AML-193 (cell line): ENCODE results near the gene RHBG.
"Not testable (repeated sequence)": the region's sequence is repeated elsewhere in the genome, so short reads cannot be mapped to it uniquely, and the experiment has no call there.

Experiments
- DNase-seq, 2 experiments: peaks; one replicate each; lab custom pipeline; 2025; lab: John Stamatoyannopoulos, UW

Gene RHBG

GRCh38 chr1:156368889-156369684 lies at the start of gene RHBG:
RHBG (plus strand) TSS chr1:156369211; CDS start chr1:156369250, 39 bp downstream.
- DNase-seq = no peak

- DNase-seq = peak; percentile 32 to 40
Measured at GRCh38 chr1:156319664-156320063, 49.3 kb upstream of the RHBG start.

- DNase-seq = no peak
Measured at GRCh38 chr1:156320560-156320959, 48.5 kb upstream of the RHBG start.

- DNase-seq = not testable (repeated sequence)
Measured at GRCh38 chr1:156323179-156323578, 45.8 kb upstream of the RHBG start.

GRCh38 chr1:156336242-156336641 lies 32.8 kb upstream of the RHBG start:
- DNase-seq = peak; percentile 17 to 25

- DNase-seq = no peak
Measured at GRCh38 chr1:156337052-156337887, 31.7 kb upstream of the RHBG start.

GRCh38 chr1:156337888-156338179 lies 31.2 kb upstream of the RHBG start:
- DNase-seq = no peak

GRCh38 chr1:156338180-156338976 lies 30.6 kb upstream of the RHBG start, which contains the start of the genes CCT3 and TSACC:
CCT3 (minus strand) TSS chr1:156338292; CDS start chr1:156338184, 108 bp downstream.
TSACC (plus strand) TSS chr1:156338526; CDS start chr1:156339758, 1,232 bp downstream.
- DNase-seq = peak; percentile 98

- no peak for DNase-seq
Measured at GRCh38 chr1:156342166-156342955, 26.6 kb upstream of the RHBG start.

GRCh38 chr1:156344409-156344808 lies 24.6 kb upstream of the RHBG start:
- DNase-seq = no peak

- DNase-seq = not testable (repeated sequence)
Measured at GRCh38 chr1:156346035-156346434, 23.0 kb upstream of the RHBG start.

- no peak for DNase-seq
Measured at GRCh38 chr1:156346636-156347035, 22.4 kb upstream of the RHBG start.

GRCh38 chr1:156347331-156347730 lies 21.7 kb upstream of the RHBG start:
- no peak for DNase-seq

GRCh38 chr1:156352481-156352880 lies 16.5 kb upstream of the RHBG start:
- not testable (repeated sequence) for DNase-seq

- no peak for DNase-seq
Measured at GRCh38 chr1:156356262-156356874, 12.6 kb upstream of the RHBG start.

GRCh38 chr1:156356875-156357534 lies 12.0 kb upstream of the RHBG start:
- no peak for DNase-seq

- no peak for DNase-seq
Measured at GRCh38 chr1:156357977-156358376, 11.0 kb upstream of the RHBG start.

- DNase-seq = no peak
Measured at GRCh38 chr1:156358641-156359040, 10.4 kb upstream of the RHBG start.

GRCh38 chr1:156359249-156359648 lies 9.8 kb upstream of the RHBG start:
- DNase-seq = no peak

GRCh38 chr1:156359973-156360372 lies 9.0 kb upstream of the RHBG start:
- peak in 1 of 2 experiments; percentile 16 for DNase-seq
